Tibial artery (tissue), 4 donors: ENCODE measurements around the gene TUBB8B.
"Not testable (repeated sequence)": the region's sequence is repeated elsewhere in the genome, so short reads cannot be mapped to it uniquely, and the experiment has no call there.

Source experiments
- DNase-seq, 2 donors: peaks; one replicate each; pipeline ENCODE4 v3.0.0-alpha.2; 2019
- H3K27ac ChIP-seq, 2 donors: fragments of 200-600 bp; sonication (generic) in 1 of 2; 1 replicate in 1 of 2; 2 replicates in 1 of 2; pipeline ENCODE4 v1.5.1; 2018 to 2019; ENCODE audit warnings: mild to moderate bottlenecking in 1 of 2
- H3K27me3 ChIP-seq, 2 donors: fragments of 200-600 bp; sonication (generic) in 1 of 2; one replicate each; pipeline versions ENCODE4 v1.5.1 to v1.6.0; 2016 to 2019
- H3K36me3 ChIP-seq, 3 donors: fragments of 200-600 bp; sonication (generic) in 2 of 3; one replicate each; pipeline ENCODE4 v1.5.1; 2016 to 2019; ENCODE audit warnings: mild to moderate bottlenecking in 2 of 3
- H3K4me1 ChIP-seq, 4 donors: fragments of 200-600 bp; sonication (generic) in 2 of 4; 1 replicate in 3 of 4; 2 replicates in 1 of 4; pipeline ENCODE4 v1.5.1; 2016 to 2019
- H3K4me3 ChIP-seq, 2 donors: fragments of 200-600 bp; sonication (generic) in 1 of 2; 1 replicate in 1 of 2; 2 replicates in 1 of 2; pipeline ENCODE4 v1.5.1; 2018 to 2019; ENCODE audit warnings: mild to moderate bottlenecking in 2 of 2
- H3K9me3 ChIP-seq, 3 donors: fragments of 200-600 bp; sonication (generic) in 1 of 3; one replicate each; pipeline ENCODE4 v1.5.1; 2016 to 2019
- intact Hi-C: fragments of 100-400 bp; cut with DNase I; formaldehyde crosslinking; loops from one replicate; pipeline ENCODE4 v1.15.0; 2023; ENCODE audit warnings: low total_unique reads

Gene TUBB8B

DNA sequence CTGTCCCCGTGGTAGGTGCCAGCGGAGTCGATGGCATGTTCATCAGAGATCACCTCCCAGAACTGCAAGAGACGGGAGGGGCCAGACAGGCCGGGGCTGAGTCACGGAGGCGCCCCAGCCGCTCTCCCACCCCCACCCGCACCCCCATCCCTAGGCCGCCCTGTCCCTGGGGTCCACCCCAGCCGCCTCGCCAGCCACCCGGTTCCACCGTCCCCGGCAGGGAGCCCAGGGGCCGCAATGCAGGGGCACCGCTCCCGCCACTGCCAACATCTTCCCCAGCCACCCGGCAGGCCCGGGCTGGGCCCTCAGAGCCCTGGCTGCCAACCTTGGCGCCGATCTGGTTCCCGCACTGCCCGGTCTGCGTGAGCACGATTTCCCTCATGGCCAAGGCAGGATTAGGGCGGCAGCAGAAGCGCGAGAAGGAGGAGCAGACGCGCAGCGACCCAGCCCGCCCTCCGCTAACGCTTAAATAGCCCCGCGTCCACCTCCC is at the start of gene TUBB8B:
Gene TUBB8B, minus strand, starts transcription at position 440 of the 490 bp plus-strand sequence. Its CDS starts 58 bp downstream, at position 382.
- DNase-seq, H3K27me3 ChIP-seq, H3K4me1 ChIP-seq, H3K36me3 ChIP-seq, intact Hi-C loops, H3K9me3 ChIP-seq, H3K27ac ChIP-seq, H3K4me3 ChIP-seq: not testable (repeated sequence)

DNA sequence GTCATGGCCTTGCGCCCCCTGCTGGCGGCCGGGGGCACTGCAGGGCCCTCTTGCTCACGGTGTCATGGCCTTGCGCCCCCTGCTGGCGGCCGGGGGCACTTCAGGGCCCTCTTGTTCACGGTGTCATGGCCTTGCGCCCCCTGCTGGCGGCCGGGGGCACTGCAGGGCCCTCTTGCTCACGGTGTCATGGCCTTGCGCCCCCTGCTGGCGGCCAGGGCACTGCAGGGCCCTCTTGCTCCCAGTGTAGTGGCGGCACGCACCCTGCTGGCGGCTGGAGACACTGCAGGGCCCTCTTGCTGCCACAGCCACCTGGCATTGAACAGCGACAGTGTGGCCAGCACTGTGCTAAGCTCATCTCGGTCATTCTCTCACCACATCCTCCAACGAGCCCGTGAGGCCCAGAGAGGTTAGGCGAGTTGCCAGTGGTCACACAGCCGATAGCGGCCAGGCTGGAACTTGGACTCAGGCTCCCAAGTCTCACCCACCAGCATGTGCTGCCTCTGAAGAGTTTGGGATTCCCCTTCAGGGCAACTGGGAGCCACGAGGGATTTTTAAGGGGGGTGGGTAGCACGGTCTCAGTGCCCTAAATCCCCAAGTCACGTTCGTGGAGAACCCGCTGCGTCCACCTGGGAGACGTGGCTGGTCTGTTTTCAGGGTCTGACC is 48.0 kb upstream of the TUBB8B start:
- H3K4me1 ChIP-seq, intact Hi-C loops, H3K27me3 ChIP-seq, DNase-seq, H3K36me3 ChIP-seq, H3K4me3 ChIP-seq, H3K9me3 ChIP-seq, H3K27ac ChIP-seq: not testable (repeated sequence)

DNA sequence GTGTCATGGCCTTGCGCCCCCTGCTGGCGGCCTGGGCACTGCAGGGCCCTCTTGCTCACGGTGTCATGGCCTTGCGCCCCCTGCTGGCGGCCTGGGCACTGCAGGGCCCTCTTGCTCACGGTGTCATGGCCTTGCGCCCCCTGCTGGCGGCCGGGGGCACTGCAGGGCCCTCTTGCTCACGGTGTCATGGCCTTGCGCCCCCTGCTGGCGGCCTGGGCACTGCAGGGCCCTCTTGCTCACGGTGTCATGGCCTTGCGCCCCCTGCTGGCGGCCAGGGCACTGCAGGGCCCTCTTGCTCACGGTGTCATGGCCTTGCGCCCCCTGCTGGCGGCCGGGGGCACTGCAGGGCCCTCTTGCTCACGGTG is 47.3 kb upstream of the TUBB8B start:
- H3K27ac ChIP-seq, H3K9me3 ChIP-seq, H3K4me1 ChIP-seq, H3K27me3 ChIP-seq, H3K36me3 ChIP-seq, H3K4me3 ChIP-seq, DNase-seq, intact Hi-C loops: not testable (repeated sequence)

DNA sequence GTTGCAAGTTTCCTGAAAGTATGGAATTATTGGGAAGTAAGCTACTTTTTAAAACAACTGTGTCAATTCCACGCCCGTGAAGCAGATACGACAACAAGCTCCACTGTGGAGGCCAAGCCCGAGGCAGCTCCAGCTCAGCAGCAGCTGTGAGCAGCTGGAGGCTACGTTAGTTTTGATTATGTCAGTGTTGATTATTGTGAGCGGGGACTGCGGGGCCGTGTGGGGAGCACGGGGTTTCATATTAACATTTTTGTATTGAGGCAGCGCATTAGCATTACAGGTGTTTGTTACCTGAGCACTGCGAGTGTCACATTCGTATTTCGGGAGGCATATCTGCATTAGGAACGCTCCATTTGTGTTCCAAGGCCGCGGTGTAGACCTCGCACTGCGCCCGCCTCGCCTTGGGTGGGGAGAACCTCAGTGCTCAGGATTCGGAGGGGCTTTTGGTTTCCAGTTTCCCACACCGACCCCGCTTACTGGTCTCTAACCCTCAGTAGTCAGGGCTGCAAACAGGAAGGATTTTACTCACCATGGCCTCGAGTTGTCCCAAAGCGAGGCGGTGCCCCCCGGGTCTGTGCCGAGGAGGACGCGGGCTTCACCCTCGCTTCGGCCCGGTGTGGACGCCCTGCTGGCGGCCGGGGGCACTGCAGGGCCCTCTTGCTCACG is 46.8 kb upstream of the TUBB8B start:
- H3K9me3 ChIP-seq, H3K36me3 ChIP-seq, H3K27me3 ChIP-seq, intact Hi-C loops, DNase-seq, H3K4me3 ChIP-seq, H3K27ac ChIP-seq, H3K4me1 ChIP-seq: not testable (repeated sequence)

DNA sequence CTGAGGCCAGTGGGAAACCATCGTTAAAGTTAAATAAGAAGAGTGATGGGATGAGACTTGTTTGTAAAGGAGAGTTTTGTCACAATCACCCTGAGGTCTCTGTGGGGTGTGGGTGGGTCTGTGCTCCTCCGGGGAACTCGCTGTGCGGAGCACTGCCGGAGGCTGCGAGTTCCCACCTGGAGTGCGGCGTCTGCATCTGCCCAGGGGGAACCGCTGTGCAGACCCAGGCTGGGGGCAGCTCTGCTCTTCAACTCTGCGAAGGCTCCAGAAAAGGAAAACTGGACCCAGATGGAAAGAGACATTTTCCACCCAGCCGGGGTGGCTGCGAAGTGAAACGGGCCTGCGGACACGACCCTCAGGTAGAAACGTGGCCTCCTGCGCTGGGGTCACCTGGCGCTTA is 46.2 kb upstream of the TUBB8B start:
- H3K9me3 ChIP-seq, H3K36me3 ChIP-seq, H3K27me3 ChIP-seq, H3K4me1 ChIP-seq, DNase-seq, intact Hi-C loops, H3K27ac ChIP-seq, H3K4me3 ChIP-seq: not testable (repeated sequence)

DNA sequence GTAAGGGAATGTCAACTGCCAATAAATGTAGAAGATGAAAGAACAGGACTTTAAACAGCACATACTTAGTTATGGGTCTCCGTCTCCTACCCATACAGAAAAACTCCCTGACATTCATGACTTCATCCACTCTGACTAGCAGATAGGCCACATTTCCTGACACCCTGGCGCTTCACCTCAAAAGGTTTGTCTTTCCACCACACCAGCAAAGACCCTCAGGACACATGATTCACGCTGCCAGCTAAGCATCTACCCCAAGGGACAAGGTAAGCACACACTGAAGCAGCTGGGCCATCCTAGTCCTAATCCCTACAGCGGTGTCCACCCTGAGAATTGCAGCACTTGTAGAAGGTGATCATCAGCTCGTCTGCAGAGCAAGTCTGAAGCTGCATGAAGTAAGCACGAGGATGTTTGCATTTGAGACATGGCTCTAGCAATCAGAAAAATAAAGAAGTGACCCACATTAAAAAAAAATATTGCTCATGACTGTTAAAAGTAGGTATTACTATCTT is 44.5 kb upstream of the TUBB8B start:
- H3K27me3 ChIP-seq, DNase-seq, H3K36me3 ChIP-seq, H3K9me3 ChIP-seq, H3K4me3 ChIP-seq, intact Hi-C loops, H3K4me1 ChIP-seq, H3K27ac ChIP-seq: not testable (repeated sequence)

DNA sequence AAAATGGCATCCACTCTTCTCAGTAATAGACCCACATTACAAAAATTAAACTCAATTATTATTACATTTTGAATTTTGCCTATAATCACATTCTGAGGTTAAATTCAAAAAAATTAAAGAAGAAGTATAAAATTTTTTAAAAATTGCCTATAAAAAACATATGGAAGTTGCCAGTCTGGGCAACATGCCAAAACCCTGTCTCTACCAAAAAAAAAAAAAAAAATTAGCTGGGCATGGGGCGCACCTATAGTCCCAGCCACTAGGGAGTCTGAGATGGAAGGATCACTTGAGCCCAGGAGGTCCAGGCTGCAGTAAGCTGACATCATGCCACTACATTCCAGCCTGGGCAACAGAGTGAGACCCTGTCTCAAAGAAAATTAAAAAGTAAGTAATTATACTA is 42.1 kb upstream of the TUBB8B start:
- H3K27ac ChIP-seq, H3K4me3 ChIP-seq, H3K36me3 ChIP-seq, DNase-seq, H3K9me3 ChIP-seq, H3K4me1 ChIP-seq, intact Hi-C loops, H3K27me3 ChIP-seq: not testable (repeated sequence)

DNA sequence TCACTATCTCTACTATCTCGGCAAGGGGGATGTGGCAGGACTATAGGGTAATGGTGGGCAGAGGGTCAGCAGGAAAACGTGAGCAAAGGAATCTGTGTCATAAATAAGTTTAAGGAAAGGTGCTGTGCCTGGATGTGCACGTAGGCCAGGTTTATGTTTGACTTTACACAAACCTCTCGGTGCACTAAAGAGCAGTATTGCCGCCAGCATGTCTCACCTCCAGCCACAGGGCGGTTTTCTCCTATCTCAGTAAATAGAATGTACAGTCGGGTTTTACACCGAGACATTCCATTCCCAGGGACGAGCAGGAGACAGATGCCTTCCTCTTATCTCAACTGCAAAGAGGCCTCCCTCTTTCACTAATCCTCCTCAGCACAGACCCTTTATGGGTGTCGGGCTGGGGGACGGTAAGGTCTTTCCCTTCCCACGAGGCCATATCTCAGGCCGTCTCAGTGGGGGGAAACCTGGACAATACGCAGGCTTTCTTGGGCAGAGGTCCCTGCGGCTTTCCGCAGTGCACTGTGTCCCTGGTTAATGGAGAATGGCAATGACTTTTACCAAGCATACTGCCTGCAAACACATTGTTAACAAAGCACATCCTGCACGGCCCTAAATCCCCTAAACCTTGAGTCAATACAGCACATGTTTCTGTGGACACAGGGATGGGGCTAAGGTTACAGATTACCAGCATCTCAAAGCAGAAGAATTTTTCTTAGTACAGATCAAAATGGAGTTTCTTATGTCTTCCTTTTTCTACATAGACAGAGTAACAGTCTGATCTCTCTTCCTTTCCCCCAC is 41.2 kb upstream of the TUBB8B start:
- H3K9me3 ChIP-seq, H3K27me3 ChIP-seq, H3K4me1 ChIP-seq, intact Hi-C loops, DNase-seq, H3K27ac ChIP-seq, H3K36me3 ChIP-seq, H3K4me3 ChIP-seq: not testable (repeated sequence)

DNA sequence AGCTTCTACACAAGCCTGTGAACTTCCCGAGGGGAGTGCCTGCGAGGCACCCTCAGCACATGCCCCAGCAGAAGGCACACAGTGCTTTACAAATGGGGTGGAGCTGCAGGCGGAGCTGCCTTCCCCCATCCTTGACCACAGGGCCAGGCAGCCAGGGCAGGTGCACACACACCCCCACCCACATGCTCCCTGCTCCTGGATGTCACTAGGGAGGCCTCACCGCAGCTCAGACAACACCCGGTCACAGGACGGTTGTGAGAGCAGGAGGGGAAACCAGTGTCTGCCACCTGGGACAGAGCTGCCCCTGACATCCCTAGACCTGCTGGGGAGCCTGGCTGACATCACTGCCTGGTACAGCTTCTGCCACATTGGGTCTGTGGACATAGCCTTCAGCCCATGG is 39.7 kb upstream of the TUBB8B start:
- H3K27ac ChIP-seq, H3K4me3 ChIP-seq, DNase-seq, H3K27me3 ChIP-seq, H3K4me1 ChIP-seq, intact Hi-C loops, H3K9me3 ChIP-seq, H3K36me3 ChIP-seq: not testable (repeated sequence)

DNA sequence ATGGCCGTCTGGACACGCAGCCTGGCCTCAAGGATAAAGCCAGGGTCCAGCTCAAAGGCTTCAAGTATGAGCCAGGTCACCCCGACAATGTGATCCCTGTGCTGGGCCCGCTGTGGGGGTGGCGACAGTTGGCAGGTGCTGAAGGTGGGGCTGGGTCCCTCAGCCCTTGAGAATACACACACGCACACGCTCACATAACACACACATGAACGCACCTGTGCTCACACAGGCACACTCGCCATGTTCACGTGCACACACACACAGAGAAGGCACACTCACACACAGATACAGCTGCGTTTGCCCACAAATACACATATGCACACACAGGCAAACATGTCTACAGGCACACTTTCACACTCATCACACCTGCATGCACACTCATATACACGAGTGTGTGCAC is 35.4 kb upstream of the TUBB8B start:
- H3K36me3 ChIP-seq, H3K4me1 ChIP-seq, intact Hi-C loops, H3K4me3 ChIP-seq, H3K27me3 ChIP-seq, H3K27ac ChIP-seq, DNase-seq, H3K9me3 ChIP-seq: not testable (repeated sequence)

DNA sequence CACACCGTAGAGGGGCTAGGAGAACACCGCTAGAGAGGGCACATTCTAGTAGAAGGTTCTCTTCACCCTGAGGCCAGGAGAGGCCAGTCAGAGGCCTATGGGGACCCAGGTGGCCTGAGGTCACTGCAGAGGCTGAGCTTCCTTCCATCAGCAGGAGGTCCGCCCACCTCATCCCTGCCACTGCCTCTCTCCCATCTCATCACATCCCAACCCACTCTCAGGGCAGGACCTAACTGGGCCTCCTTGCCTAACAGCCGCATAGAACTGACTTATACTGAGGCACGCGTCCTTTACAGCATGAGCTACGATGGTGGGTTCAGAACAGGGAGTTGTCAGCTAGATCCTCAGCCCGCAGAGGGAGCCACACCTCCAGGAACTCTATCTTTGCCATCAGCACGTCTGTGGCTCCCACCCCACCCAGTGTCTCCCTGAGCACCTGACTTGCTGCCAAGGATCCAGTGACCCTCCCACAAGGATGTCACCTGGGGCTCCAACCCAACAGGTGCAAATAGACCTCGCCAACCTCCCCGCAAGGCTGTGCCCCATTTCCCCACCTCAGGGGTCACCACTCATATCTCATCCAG is 33.3 kb upstream of the TUBB8B start:
- H3K4me3 ChIP-seq, H3K4me1 ChIP-seq, H3K27me3 ChIP-seq, intact Hi-C loops, H3K9me3 ChIP-seq, H3K36me3 ChIP-seq, H3K27ac ChIP-seq, DNase-seq: not testable (repeated sequence)

DNA sequence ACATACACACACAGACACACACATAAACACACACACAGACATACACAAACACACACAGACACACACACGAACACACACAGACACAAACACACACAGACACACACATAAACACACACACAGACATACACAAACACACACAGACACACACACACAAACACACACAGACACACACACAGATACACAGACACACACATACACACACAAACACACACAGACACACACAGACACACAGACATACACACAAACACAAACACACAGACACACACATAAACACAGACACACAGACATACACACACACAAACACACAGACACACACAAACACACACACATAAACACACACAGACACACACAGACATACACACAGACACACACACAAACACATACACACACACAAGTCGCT is 31.5 kb upstream of the TUBB8B start:
- H3K4me3 ChIP-seq, H3K27ac ChIP-seq, H3K36me3 ChIP-seq, H3K27me3 ChIP-seq, H3K9me3 ChIP-seq, intact Hi-C loops, H3K4me1 ChIP-seq, DNase-seq: not testable (repeated sequence)

DNA sequence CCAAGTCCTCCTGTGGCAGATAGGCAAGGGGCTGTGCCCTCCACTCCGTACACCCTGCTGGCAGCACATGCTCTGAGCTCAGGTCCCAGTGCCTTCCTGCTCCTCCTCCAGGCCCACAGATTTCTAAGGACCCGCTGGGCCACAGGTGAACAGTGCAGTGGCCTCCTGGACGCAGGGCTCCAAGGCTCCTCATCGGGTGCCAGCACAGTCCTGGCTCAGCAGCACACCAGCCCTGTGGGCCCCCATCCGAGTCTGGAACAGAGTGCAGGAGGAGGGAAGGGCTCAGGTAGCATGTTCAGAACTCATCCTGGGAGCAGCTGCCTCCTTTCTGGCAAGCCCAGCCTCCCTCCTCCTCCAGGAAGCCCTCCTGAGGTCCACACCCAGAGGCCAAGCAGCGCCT is 30.8 kb upstream of the TUBB8B start:
- H3K4me3 ChIP-seq, H3K4me1 ChIP-seq, H3K9me3 ChIP-seq, H3K27ac ChIP-seq, H3K27me3 ChIP-seq, H3K36me3 ChIP-seq, DNase-seq, intact Hi-C loops: not testable (repeated sequence)
